GM18870 (cell line): Measurements from ENCODE around the gene SULF2.

ENCODE experiments used
- ATAC-seq: cut with Tn5 transposase; IDR thresholded peaks from one replicate; pipeline ENCODE4 v1.9.1; 2021; ENCODE audit warnings: moderate library complexity; ENCODE audit not compliant: unreplicated experiment

Gene SULF2

GRCh38 chr20:47659904-47660601 lies 125.2 kb downstream of the SULF2 start:
- no peak for ATAC-seq

GRCh38 chr20:47656318-47656717 lies 129.0 kb downstream of the SULF2 start:
- no peak for ATAC-seq

GRCh38 chr20:47655635-47656034 lies 129.6 kb downstream of the SULF2 start:
- ATAC-seq = no peak

GRCh38 chr20:47654370-47654769 lies 130.9 kb downstream of the SULF2 start:
- no peak for ATAC-seq

- no peak for ATAC-seq
Measured at GRCh38 chr20:47653869-47654268, 131.4 kb downstream of the SULF2 start.

- ATAC-seq = no peak
Measured at GRCh38 chr20:47652794-47653193, 132.5 kb downstream of the SULF2 start.

GRCh38 chr20:47652301-47652700 lies 133.0 kb downstream of the SULF2 start:
- ATAC-seq = no peak

- no peak for ATAC-seq
Measured at GRCh38 chr20:47648943-47649342, 136.3 kb downstream of the SULF2 start.

- no peak for ATAC-seq
Measured at GRCh38 chr20:47647994-47648393, 137.3 kb downstream of the SULF2 start.

GRCh38 chr20:47645632-47646031 lies 139.6 kb downstream of the SULF2 start:
- no peak for ATAC-seq

GRCh38 chr20:47642624-47643023 lies 142.7 kb downstream of the SULF2 start:
- no peak for ATAC-seq

- ATAC-seq = no peak
Measured at GRCh38 chr20:47642118-47642517, 143.2 kb downstream of the SULF2 start.

- no peak for ATAC-seq
Measured at GRCh38 chr20:47638851-47639250, 146.4 kb downstream of the SULF2 start.

GRCh38 chr20:47635256-47635655 lies 150.0 kb downstream of the SULF2 start:
- ATAC-seq = no peak

GRCh38 chr20:47631078-47631477 lies 154.2 kb downstream of the SULF2 start:
- ATAC-seq = no peak

- no peak for ATAC-seq
Measured at GRCh38 chr20:47629907-47630306, 155.4 kb downstream of the SULF2 start.

GRCh38 chr20:47627540-47627939 lies 157.7 kb downstream of the SULF2 start:
- no peak for ATAC-seq

- no peak for ATAC-seq
Measured at GRCh38 chr20:47623206-47623605, 162.1 kb downstream of the SULF2 start.

- ATAC-seq = no peak
Measured at GRCh38 chr20:47622118-47622665, 163.1 kb downstream of the SULF2 start.

- ATAC-seq = no peak
Measured at GRCh38 chr20:47620808-47621805, 164.2 kb downstream of the SULF2 start.

- ATAC-seq = no peak
Measured at GRCh38 chr20:47618479-47618878, 166.8 kb downstream of the SULF2 start.
